K562 (cell line): ENCODE data around the gene CEP57.

ENCODE experiments used
- BMI1 ChIP-seq: fragments of 150-350 bp; IDR thresholded peaks from 2 replicates; pipeline ENCODE4 v1.6.1; 2014; ENCODE audit warnings: low read length
- CHD4 ChIP-seq: fragments of 200-600 bp; sonication (generic); IDR thresholded peaks from 3 replicates; pipeline ENCODE4 v1.6.1; 2012; ENCODE audit warnings: low read depth, mild to moderate bottlenecking, mixed read lengths, low read length, inconsistent platforms; ENCODE audit not compliant: insufficient read depth, insufficient replicate concordance, poor library complexity, severe bottlenecking
- CREM ChIP-seq: IDR thresholded peaks from 2 replicates; pipeline ENCODE4 v1.6.1; 2014; ENCODE audit warnings: antibody characterized with exemption, low read depth
- CTCF ChIP-seq, 3 experiments: IDR thresholded peaks in 2 of 3; conservative IDR thresholded peaks in 1 of 3; 2 replicates each; pipeline ENCODE4 v1.5.1; 2011 to 2012; ENCODE audit warnings: low read length in 3 of 3, mild to moderate bottlenecking in 3 of 3, control low read depth in 2 of 3, improper control_type of control experiment in 1 of 3, inconsistent platforms in 1 of 3, low read depth in 1 of 3, mixed read lengths in 1 of 3, moderate library complexity in 1 of 3; ENCODE audit not compliant: insufficient read depth in 2 of 3
- GABPA ChIP-seq: fragments of 200-800 bp; sonication (Bioruptor generic); conservative IDR thresholded peaks from 2 replicates; pipeline ENCODE4 v1.6.1; 2016; ENCODE audit warnings: low read depth, missing genetic modification characterization, missing compliant biosample characterization
- HNRNPUL1 ChIP-seq: fragments of 200-400 bp; formaldehyde crosslinking; IDR thresholded peaks from 2 replicates; pipeline ENCODE4 v1.6.1; 2017; ENCODE audit warnings: low read length
- POLR2A ChIP-seq: fragments of 450-650 bp; conservative IDR thresholded peaks from 2 replicates; pipeline ENCODE4 v1.6.1; 2016
- SREBF2 ChIP-seq: sonication (generic); formaldehyde crosslinking; IDR thresholded peaks from 2 replicates; pipeline ENCODE4 v1.4.0; 2020; ENCODE audit warnings: mild to moderate bottlenecking, missing genetic modification reagents
- TAF1 ChIP-seq: IDR thresholded peaks from 2 replicates; pipeline ENCODE4 v1.6.1; 2011; ENCODE audit warnings: mild to moderate bottlenecking, low read length, moderate library complexity; ENCODE audit not compliant: insufficient read depth, control insufficient read depth, severe bottlenecking; ENCODE audit errors: extremely low read depth
- TBP ChIP-seq: optimal IDR thresholded peaks from 2 replicates; pipeline ENCODE3; 2011; ENCODE audit warnings: low read depth, low read length, improper control_type of control experiment
- ZNF311 ChIP-seq: fragments of 250-450 bp; sonication (Bioruptor Pico); IDR thresholded peaks from 2 replicates; pipeline ENCODE4 v1.4.0; 2020; ENCODE audit warnings: mild to moderate bottlenecking, moderate library complexity
- ZNF830 ChIP-seq: fragments of 250-450 bp; sonication (Bioruptor Pico); IDR thresholded peaks from 2 replicates; pipeline ENCODE4 v1.5.0; 2021; ENCODE audit warnings: mild to moderate bottlenecking

GRCh38 chr11:95827696-95828095, 37.4 kb downstream of the CEP57 start:
- TF ChIP-seq POLR2A (no peak), ZNF830 (CRISPR knock-in tag) (no peak), CTCF (IDR thresholded peaks at IDR 0.05 in 2 of 3, conservative IDR thresholded peaks at IDR 0.05 in 1 of 3; ENCODE audit: insufficient read depth in 2 of 3, low read depth in 1 of 3, low read length in 3 of 3) (no peak), TBP (no peak), BMI1 (no peak), HNRNPUL1 (no peak), CHD4 (no peak), SREBF2 (CRISPR knock-in tag) (no peak), ZNF311 (CRISPR knock-in tag) (no peak), GABPA (no peak), CREM (no peak), TAF1 (no peak)
